Activated CD8-positive, alpha-beta memory T cell treated with anti-CD3 and anti-CD28 coated beads, Interleukin-2, amount 10 ng/mL, durations not matched to agents 7 days and 5 days (primary cell): ENCODE measurements around the gene PPM1N. TPM values are rescaled to one million over a fixed set of nuclear protein-coding genes. Genes with fewer than 3 reads are reported as not detected.
"Not testable (repeated sequence)": the region's sequence is repeated elsewhere in the genome, so short reads cannot be mapped to it uniquely, and the experiment has no call there.

Experiments
- ATAC-seq: fragments of 150-1000 bp; cut with Tn5 transposase; one replicate; pipeline ENCODE4 v1.10.0; 2021; ENCODE audit warnings: moderate library complexity
- CTCF ChIA-PET: fragments of 350-600 bp; sonication (Branson Sonifier 250); formaldehyde crosslinking; loops from one replicate; lab custom pipeline; 2021; ENCODE audit warnings: antibody characterized with exemption; lab: Charles Lee
- DNase-seq: peaks from one replicate; pipeline ENCODE4 v3.0.0-alpha.2; 2020
- H3K27ac Mint-ChIP-seq: one replicate; pipeline ENCODE4 v1.8.0; 2021; ENCODE audit warnings: mild to moderate bottlenecking, mixed read lengths
- H3K27me3 Mint-ChIP-seq: one replicate; pipeline ENCODE4 v1.8.0; 2021; ENCODE audit warnings: mixed read lengths
- H3K36me3 Mint-ChIP-seq: one replicate; pipeline ENCODE4 v1.8.0; 2021; ENCODE audit warnings: mild to moderate bottlenecking, mixed read lengths
- H3K4me1 Mint-ChIP-seq: one replicate; pipeline ENCODE4 v1.8.0; 2021; ENCODE audit warnings: mixed read lengths
- H3K4me3 Mint-ChIP-seq: one replicate; pipeline ENCODE4 v1.8.0; 2021; ENCODE audit warnings: mild to moderate bottlenecking, moderate library complexity, mixed read lengths
- H3K9me3 Mint-ChIP-seq: one replicate; pipeline ENCODE4 v1.8.0; 2022; ENCODE audit warnings: low read depth, mixed read lengths
- total RNA-seq, 2 experiments: library from RNA; stranded (reverse); gene quantifications; one replicate each; pipeline ENCODE4 v1.2.3, GENCODE V29; 2021

PPM1N gene
- total RNA-seq, 2 experiments from 2014 or later: 4.3 to 4.5 TPM

- CTCF ChIA-PET: interaction anchor here (0.9 to 1.7 kb wide), 10 partner anchors 9 to 137 kb away, joined by 3 to 11 read pairs (median 4); no protein-coding TSS in a partner anchor
- Mint-ChIP-seq H3K36me3 (peaks cover 19% of the 10 kb centered on the region), H3K4me1 (peaks cover 51% of the 10 kb centered on the region), H3K27me3 (no peaks in the 10 kb centered on the region), H3K4me3 (peak overlapping the region; percentile 99), H3K27ac (peak overlapping the region; percentile 94), H3K9me3 (no peaks in the 10 kb centered on the region)
- peak; percentile 0 for ATAC-seq
- peak; percentile 76 for DNase-seq
Measured at GRCh38 chr19:45508417-45508860, 10.2 kb downstream of the PPM1N start.

- Mint-ChIP-seq H3K36me3 (peaks cover 23% of the 10 kb centered on the region), H3K27me3 (no peaks in the 10 kb centered on the region), H3K9me3 (no peaks in the 10 kb centered on the region), H3K4me1 (peaks cover 56% of the 10 kb centered on the region), H3K27ac (peak overlapping the region; percentile 94), H3K4me3 (peak overlapping the region; percentile 99)
- CTCF ChIA-PET: interaction anchor here (0.9 to 2.3 kb wide), 13 partner anchors 10 to 208 kb away, joined by 3 to 13 read pairs (median 4); partner anchors contain the start of gene PPM1N
- peak; percentile 83 for DNase-seq
- ATAC-seq: peak; percentile 4
Measured at GRCh38 chr19:45508861-45509691, 10.8 kb downstream of the PPM1N start.

DNA sequence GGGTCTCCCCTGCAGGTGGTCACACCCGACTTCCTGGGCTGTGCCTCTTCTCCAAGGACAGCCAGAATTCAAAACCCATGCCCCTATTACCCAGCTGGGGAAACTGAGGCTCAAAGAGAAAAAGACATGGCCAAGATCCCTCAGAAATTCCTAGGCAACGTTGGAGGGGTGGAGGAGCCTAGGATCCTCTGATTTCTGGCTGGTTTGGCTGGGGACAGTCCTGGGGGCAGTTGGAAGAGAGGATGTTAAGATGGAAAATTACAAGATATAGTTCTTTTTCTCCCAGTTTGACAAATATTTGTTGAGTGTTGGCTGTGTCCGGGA lies 11.4 kb downstream of the PPM1N start:
- ATAC-seq (no peak), DNase-seq (no peak)
- peak overlapping the region; percentile 99 for H3K4me3 Mint-ChIP-seq
- peaks cover 23% of the 10 kb centered on the region for H3K36me3 Mint-ChIP-seq
- H3K4me1 Mint-ChIP-seq: peaks cover 61% of the 10 kb centered on the region
- H3K27ac Mint-ChIP-seq: peak overlapping the region; percentile 94
- CTCF ChIA-PET: interaction anchor here (0.9 to 2.3 kb wide), 7 partner anchors 9 to 207 kb away, joined by 3 to 13 read pairs (median 5); partner anchors contain the start of gene PPM1N
- no peaks in the 10 kb centered on the region for H3K27me3 Mint-ChIP-seq
- no peaks in the 10 kb centered on the region for H3K9me3 Mint-ChIP-seq

DNA sequence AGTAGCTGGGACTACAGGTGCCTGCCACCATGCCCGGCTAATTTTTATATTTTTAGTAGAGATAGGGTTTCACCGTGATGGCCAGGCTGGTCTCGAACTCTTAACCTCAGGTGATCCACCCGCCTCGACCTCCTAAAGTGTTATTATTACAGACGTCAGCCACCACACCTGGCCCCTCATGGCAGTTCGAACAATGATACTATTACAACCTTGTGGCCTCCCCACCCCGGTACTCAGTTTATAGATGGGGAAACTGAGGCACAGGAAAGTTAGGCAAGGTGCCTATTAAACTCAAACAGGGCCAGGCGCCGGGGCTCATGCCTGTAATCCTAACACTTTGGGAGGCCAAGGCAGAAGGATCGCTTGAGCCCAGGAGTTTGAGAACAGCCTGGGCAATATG lies 12.1 kb downstream of the PPM1N start:
- not testable (repeated sequence) for DNase-seq, H3K9me3 Mint-ChIP-seq, H3K27me3 Mint-ChIP-seq, ATAC-seq
- Mint-ChIP-seq H3K36me3 (peaks cover 23% of the 10 kb centered on the region), H3K27ac (peak overlapping the region; percentile 94), H3K4me1 (peaks cover 65% of the 10 kb centered on the region), H3K4me3 (peak overlapping the region; percentile 99)
- CTCF ChIA-PET: interaction anchor here (0.8 to 2.3 kb wide), 7 partner anchors 9 to 132 kb away, joined by 3 to 13 read pairs (median 5); partner anchors contain the start of gene PPM1N

GRCh38 chr19:45511074-45511473 lies 12.8 kb downstream of the PPM1N start:
- no peak for ATAC-seq
- CTCF ChIA-PET: interaction anchor here (0.8 to 2.3 kb wide), 5 partner anchors 13 to 131 kb away, joined by 3 to 13 read pairs (median 7); partner anchors contain the start of gene PPM1N
- peak overlapping the region; percentile 67 for H3K27ac Mint-ChIP-seq
- H3K27me3 Mint-ChIP-seq: no peaks in the 10 kb centered on the region
- H3K36me3 Mint-ChIP-seq: peaks cover 23% of the 10 kb centered on the region
- no peaks in the 10 kb centered on the region for H3K9me3 Mint-ChIP-seq
- peaks cover 65% of the 10 kb centered on the region for H3K4me1 Mint-ChIP-seq
- DNase-seq: no peak
- H3K4me3 Mint-ChIP-seq: peak overlapping the region; percentile 23

- H3K4me1 Mint-ChIP-seq: peaks cover 69% of the 10 kb centered on the region
- DNase-seq: no peak
- peaks cover 31% of the 10 kb centered on the region for H3K36me3 Mint-ChIP-seq
- ATAC-seq: no peak
- H3K4me3 Mint-ChIP-seq: no peak overlapping the region
- H3K27me3 Mint-ChIP-seq: no peaks in the 10 kb centered on the region
- peak overlapping the region; percentile 78 for H3K27ac Mint-ChIP-seq
- no peaks in the 10 kb centered on the region for H3K9me3 Mint-ChIP-seq
- CTCF ChIA-PET: interaction anchor here (1.1 to 2.2 kb wide), 6 partner anchors 12 to 130 kb away, joined by 3 to 5 read pairs (median 4); no protein-coding TSS in a partner anchor
Measured at GRCh38 chr19:45512881-45513483, 14.7 kb downstream of the PPM1N start.

DNA sequence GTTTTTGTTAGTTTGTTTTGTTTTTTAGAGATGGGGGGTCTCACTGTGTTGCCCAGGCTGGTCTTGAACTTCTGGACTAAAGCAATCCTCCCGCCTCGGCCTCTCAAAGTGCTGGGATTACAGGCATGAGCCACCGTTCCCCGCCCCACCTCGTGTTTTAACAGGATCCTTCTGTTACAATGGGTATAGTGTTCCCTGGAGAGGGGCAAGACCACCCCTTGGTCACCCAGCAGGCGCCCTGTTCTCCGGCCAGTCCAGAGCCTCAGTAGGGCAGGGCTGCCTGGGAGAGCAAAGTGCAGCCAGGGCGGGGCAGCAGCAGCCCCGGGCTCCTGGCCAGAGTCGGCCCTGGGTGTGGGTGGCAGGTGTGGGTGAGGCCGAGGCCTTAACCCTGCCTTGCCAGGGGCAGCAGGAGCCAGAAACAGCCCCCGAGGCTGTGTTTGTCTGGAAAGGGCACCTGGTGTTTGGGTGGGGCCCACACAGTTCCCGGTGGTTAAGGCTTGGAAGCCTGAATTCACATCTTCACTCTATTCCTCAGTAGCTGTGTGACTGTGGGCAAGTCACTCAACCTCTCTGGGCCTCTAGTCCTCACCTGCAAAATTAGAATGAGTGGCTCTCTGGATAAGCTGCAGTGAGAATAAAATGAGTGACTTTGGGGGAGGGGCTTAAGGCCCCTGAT lies 16.3 kb downstream of the PPM1N start:
- no peaks in the 10 kb centered on the region for H3K27me3 Mint-ChIP-seq
- ATAC-seq (peak; percentile 41), DNase-seq (no peak)
- peaks cover 67% of the 10 kb centered on the region for H3K4me1 Mint-ChIP-seq
- H3K9me3 Mint-ChIP-seq: no peaks in the 10 kb centered on the region
- CTCF ChIA-PET: interaction anchor here (1.1 to 2.9 kb wide), 6 partner anchors 10 to 128 kb away, joined by 5 to 15 read pairs (median 7); no protein-coding TSS in a partner anchor
- peak overlapping the region; percentile 54 for H3K4me3 Mint-ChIP-seq
- H3K36me3 Mint-ChIP-seq: peaks cover 34% of the 10 kb centered on the region
- peak overlapping the region; percentile 90 for H3K27ac Mint-ChIP-seq

DNA sequence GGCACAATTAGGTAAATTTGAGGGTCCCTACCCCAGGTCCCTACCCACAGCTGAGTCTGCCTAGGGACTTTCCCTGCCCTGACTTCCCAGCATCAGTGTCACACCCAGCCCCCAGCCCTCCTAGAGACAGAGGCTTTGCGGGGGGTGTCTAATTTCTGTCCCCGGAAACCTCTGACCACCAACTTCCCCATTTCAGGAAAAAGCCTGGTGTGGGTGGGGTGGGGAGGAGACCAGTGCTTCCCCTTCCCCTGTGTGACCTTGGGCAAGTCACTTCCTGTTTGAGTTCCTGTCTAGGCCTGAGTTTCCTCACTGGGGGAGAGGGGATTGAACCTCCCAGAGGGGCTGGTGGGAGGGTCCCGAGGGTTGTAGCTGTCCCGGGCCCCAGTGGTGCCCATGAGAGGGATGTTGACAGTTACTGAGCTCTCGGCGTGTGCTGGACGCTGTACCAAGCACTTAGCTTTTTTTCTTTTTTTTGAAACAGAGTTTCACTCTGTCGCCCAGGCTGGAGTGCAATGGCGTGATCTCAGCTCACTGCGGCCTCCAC lies 16.9 kb downstream of the PPM1N start:
- Mint-ChIP-seq H3K4me1 (peaks cover 62% of the 10 kb centered on the region), H3K27me3 (no peaks in the 10 kb centered on the region), H3K36me3 (peaks cover 29% of the 10 kb centered on the region), H3K9me3 (no peaks in the 10 kb centered on the region), H3K27ac (peak overlapping the region; percentile 90), H3K4me3 (peak overlapping the region; percentile 39)
- ATAC-seq (peak; percentile 57), DNase-seq (peak; percentile 56)
- CTCF ChIA-PET: interaction anchor here (0.5 to 2.9 kb wide), 9 partner anchors 9 to 1315 kb away, joined by 3 to 15 read pairs (median 5); partner anchors contain the start of gene QPCTL

DNA sequence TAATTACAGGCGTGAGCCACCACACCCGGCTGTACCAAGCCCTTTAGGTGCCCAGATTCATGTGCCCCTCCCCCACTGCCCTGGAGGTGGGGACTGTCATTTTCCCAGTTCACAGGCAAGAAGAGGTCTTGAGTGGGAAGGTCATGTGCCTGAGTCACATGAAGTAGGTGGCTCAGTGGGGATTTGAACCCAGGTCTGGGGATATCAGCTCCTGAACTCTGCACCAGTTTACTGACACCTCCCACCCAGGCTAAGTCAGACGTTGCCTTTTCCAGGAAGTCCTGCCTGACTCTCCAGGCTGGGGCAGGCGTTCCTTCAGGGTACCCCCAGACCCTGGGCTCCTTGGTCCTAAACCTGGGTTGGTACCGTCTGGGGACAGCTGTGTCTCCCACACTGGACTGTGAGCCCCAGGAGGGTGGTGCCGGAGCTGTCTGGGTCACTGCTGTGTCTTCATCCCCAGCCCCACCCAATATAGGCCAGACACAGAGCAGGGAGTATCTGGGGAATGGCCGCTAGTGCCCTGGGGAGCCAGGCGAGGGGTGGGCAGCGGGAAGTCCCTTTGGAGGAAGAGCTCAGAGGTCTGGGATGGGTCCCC lies 17.7 kb downstream of the PPM1N start:
- Mint-ChIP-seq H3K4me1 (peaks cover 59% of the 10 kb centered on the region), H3K27me3 (no peaks in the 10 kb centered on the region), H3K36me3 (peaks cover 30% of the 10 kb centered on the region), H3K27ac (peak overlapping the region; percentile 90), H3K4me3 (no peak overlapping the region), H3K9me3 (no peaks in the 10 kb centered on the region)
- CTCF ChIA-PET: interaction anchor here (0.5 to 2.9 kb wide), 9 partner anchors 9 to 1315 kb away, joined by 3 to 15 read pairs (median 5); partner anchors contain the start of gene QPCTL
- ATAC-seq (no peak), DNase-seq (no peak)

GRCh38 chr19:45517238-45517637 lies 19.0 kb downstream of the PPM1N start:
- Mint-ChIP-seq H3K27me3 (no peaks in the 10 kb centered on the region), H3K36me3 (peaks cover 26% of the 10 kb centered on the region), H3K4me1 (peaks cover 52% of the 10 kb centered on the region), H3K4me3 (no peak overlapping the region), H3K9me3 (no peaks in the 10 kb centered on the region), H3K27ac (peak overlapping the region; percentile 50)
- ATAC-seq (no peak), DNase-seq (no peak)
- CTCF ChIA-PET: interaction anchor here (0.6 to 2.9 kb wide), 2 partner anchors 26 to 78 kb away, joined by 3 to 9 read pairs; no protein-coding TSS in a partner anchor

DNA sequence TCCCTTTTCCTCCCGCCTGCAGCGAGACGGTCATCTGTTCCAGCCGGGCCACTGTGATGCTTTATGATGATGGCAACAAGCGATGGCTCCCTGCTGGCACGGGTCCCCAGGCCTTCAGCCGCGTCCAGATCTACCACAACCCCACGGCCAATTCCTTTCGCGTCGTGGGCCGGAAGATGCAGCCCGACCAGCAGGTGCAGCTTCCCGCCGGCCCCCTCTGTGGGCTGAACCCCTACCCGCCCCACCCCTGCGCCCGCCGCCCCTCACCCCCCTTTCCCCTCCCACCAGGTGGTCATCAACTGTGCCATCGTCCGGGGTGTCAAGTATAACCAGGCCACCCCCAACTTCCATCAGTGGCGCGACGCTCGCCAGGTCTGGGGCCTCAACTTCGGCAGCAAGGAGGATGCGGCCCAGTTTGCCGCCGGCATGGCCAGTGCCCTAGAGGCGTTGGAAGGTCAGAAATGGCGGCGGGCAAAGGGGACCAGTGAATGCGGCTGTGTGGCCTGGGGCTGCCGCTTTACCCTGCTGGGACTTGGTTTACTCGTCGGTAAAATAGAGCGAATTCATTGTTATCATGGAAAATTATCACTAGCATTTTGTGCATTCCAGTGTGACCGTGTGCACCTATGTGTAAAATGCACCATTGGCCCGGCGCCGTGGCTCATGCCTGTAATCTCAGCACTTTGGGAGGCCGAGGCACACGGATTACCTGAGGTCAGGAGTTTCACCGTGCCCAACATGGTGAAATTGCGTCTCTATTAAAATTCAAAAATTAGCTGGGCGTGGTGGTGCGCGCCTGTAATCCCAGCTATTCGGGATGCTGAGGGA lies 19.6 kb downstream of the PPM1N start:
- Mint-ChIP-seq H3K9me3 (no peaks in the 10 kb centered on the region), H3K27me3 (no peaks in the 10 kb centered on the region), H3K36me3 (peaks cover 25% of the 10 kb centered on the region), H3K4me1 (peaks cover 52% of the 10 kb centered on the region), H3K4me3 (no peak overlapping the region), H3K27ac (peak overlapping the region; percentile 50)
- DNase-seq (no peak), ATAC-seq (no peak)
- CTCF ChIA-PET: no interaction called here
